PFSK-1 (cell line): ENCODE results near the gene RARA.

ENCODE experiments used
- FOXP2 ChIP-seq: optimal IDR thresholded peaks from 2 replicates; pipeline ENCODE3; 2011; ENCODE audit warnings: borderline replicate concordance, control low read depth, inconsistent platforms; ENCODE audit not compliant: insufficient read depth; ENCODE audit errors: extremely low read length, extremely low read depth
- POLR2AphosphoS5 ChIP-seq: IDR thresholded peaks from 2 replicates; pipeline ENCODE4 v1.6.1; 2012; ENCODE audit warnings: low read depth, mild to moderate bottlenecking, control low read depth, low read length, moderate library complexity
- TAF1 ChIP-seq: IDR thresholded peaks from 2 replicates; pipeline ENCODE4 v1.6.1; 2012; ENCODE audit warnings: low read length, control low read depth, borderline replicate concordance; ENCODE audit not compliant: insufficient read depth
- TF ChIP-seq, protein P1 (sequence below), 2 experiments: IDR thresholded peaks; 2 replicates each; pipeline versions ENCODE4 v1.6.1 to v1.8.0; 2011 to 2012; ENCODE audit warnings: low read depth in 2 of 2, low read length in 2 of 2, control low read depth in 1 of 2, inconsistent platforms in 1 of 2, mild to moderate bottlenecking in 1 of 2, moderate library complexity in 1 of 2; ENCODE audit not compliant: insufficient read depth in 1 of 2

DNA sequence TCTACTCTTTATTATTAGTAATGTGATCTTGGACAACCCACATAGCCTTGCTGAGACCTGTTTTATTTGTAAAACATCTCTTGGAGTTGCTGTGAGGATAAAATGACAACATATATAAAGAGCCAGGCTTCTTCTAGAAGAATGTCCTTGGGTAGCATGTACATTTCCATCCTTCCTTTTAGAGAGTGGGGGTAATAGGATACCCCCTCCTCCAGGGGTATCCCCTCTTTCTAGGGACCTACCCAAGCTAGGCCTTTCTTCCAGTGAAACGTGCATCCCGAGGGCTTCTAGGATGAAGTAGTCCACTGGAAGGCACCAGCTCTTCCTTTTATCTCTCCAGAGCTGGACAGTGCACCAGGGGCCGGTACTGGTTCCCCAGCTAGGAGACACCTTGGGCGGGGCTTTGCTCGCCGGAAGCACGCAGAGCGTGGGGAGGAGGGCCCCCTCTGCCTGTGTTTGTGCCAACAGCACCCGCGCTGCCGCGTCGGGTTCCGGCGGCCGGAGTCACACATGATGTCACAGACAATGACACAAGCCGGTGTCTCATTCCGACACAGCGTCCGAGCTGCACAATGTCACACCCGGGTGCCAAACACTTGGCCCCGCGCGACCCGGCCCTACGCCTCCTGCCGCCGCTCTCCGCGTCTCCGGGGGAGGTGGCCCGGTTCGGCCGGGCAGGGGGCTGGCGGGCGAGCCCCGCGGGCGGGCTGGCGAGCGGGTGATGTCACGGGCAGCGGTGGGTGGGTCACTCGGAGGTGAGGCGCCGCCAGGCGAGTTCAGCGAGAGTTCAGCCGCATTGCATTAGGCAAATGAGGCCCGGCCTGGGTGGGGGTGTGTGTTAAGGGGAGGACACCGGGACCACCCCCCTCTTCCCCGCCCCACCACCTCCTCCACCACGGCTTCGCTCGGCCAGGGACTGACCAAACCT lies 32.2 kb downstream of the RARA start:
- TF ChIP-seq TAF1: peak; percentile 40; the same call in 1 of the 2 replicates
- no peak; the same call in 1 of the 2 replicates for TF ChIP-seq POLR2AphosphoS5
- TF ChIP-seq, protein P1, sequence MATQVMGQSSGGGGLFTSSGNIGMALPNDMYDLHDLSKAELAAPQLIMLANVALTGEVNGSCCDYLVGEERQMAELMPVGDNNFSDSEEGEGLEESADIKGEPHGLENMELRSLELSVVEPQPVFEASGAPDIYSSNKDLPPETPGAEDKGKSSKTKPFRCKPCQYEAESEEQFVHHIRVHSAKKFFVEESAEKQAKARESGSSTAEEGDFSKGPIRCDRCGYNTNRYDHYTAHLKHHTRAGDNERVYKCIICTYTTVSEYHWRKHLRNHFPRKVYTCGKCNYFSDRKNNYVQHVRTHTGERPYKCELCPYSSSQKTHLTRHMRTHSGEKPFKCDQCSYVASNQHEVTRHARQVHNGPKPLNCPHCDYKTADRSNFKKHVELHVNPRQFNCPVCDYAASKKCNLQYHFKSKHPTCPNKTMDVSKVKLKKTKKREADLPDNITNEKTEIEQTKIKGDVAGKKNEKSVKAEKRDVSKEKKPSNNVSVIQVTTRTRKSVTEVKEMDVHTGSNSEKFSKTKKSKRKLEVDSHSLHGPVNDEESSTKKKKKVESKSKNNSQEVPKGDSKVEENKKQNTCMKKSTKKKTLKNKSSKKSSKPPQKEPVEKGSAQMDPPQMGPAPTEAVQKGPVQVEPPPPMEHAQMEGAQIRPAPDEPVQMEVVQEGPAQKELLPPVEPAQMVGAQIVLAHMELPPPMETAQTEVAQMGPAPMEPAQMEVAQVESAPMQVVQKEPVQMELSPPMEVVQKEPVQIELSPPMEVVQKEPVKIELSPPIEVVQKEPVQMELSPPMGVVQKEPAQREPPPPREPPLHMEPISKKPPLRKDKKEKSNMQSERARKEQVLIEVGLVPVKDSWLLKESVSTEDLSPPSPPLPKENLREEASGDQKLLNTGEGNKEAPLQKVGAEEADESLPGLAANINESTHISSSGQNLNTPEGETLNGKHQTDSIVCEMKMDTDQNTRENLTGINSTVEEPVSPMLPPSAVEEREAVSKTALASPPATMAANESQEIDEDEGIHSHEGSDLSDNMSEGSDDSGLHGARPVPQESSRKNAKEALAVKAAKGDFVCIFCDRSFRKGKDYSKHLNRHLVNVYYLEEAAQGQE (IDR thresholded peaks at IDR 0.05; ENCODE audit: insufficient read depth in 1 of 2, low read depth in 2 of 2, low read length in 2 of 2): peak; percentile 66 to 84
- peak; percentile 98 for TF ChIP-seq FOXP2
